GM23338 (cell line): Measurements from ENCODE around the gene NPIPB2. TPM values are rescaled to one million over a fixed set of nuclear protein-coding genes. Genes with fewer than 3 reads are reported as not detected.

ENCODE experiments used
- ATAC-seq: fragments of 200-7000 bp; cut with Tn5 transposase; 3 replicates; pipeline ENCODE4 v1.9.1; 2020
- DNase-seq: peaks from one replicate; pipeline ENCODE4 v3.0.0-alpha.2; 2015; ENCODE audit warnings: low spot score
- H2AFZ ChIP-seq: fragments of 200-600 bp; sonication (generic); 2 replicates; pipeline ENCODE4 v1.8.0; 2016; ENCODE audit warnings: antibody characterized with exemption, mild to moderate bottlenecking, moderate library complexity
- H3F3A ChIP-seq: fragments of 200-600 bp; sonication (generic); replicated peaks from 2 replicates; pipeline ENCODE4 v1.8.0; 2017; ENCODE audit warnings: antibody characterized with exemption, mixed run types, low read depth
- H3K27ac ChIP-seq: fragments of 200-600 bp; sonication (generic); 2 replicates; pipeline ENCODE4 v1.6.1; 2016; ENCODE audit warnings: low read depth
- H3K27me3 ChIP-seq: fragments of 200-600 bp; sonication (generic); 2 replicates; pipeline ENCODE4 v1.8.0; 2016; ENCODE audit warnings: mild to moderate bottlenecking, mixed run types, moderate library complexity; ENCODE audit not compliant: insufficient read depth
- H3K36me3 ChIP-seq: fragments of 200-600 bp; sonication (generic); 2 replicates; pipeline ENCODE4 v1.8.0; 2016; ENCODE audit warnings: mild to moderate bottlenecking; ENCODE audit not compliant: insufficient read depth
- H3K4me1 ChIP-seq: fragments of 200-600 bp; sonication (generic); 2 replicates; pipeline ENCODE4 v1.8.0; 2016; ENCODE audit warnings: mild to moderate bottlenecking, moderate library complexity; ENCODE audit not compliant: insufficient read depth
- H3K4me2 ChIP-seq: fragments of 200-600 bp; sonication (generic); 2 replicates; pipeline ENCODE4 v1.7.1; 2017; ENCODE audit warnings: mixed run types
- H3K4me3 ChIP-seq: fragments of 200-600 bp; sonication (generic); 2 replicates; pipeline ENCODE4 v1.6.1; 2016; ENCODE audit warnings: mixed run types
- H3K79me2 ChIP-seq: fragments of 200-600 bp; sonication (generic); replicated peaks from 2 replicates; pipeline ENCODE4 v1.8.0; 2017; ENCODE audit warnings: mild to moderate bottlenecking; ENCODE audit not compliant: insufficient read depth
- H3K9me2 ChIP-seq: fragments of 200-600 bp; sonication (generic); 2 replicates; pipeline ENCODE4 v1.8.0; 2017; ENCODE audit not compliant: insufficient read depth
- H4K20me1 ChIP-seq: fragments of 200-600 bp; sonication (generic); replicated peaks from 2 replicates; pipeline ENCODE4 v1.8.0; 2017; ENCODE audit warnings: mild to moderate bottlenecking; ENCODE audit not compliant: insufficient read depth
- H3K27ac Mint-ChIP-seq: 2 replicates; pipeline ENCODE4 v1.8.0; 2020; ENCODE audit warnings: inconsistent platforms, mild to moderate bottlenecking, moderate library complexity, mixed read lengths
- H3K27me3 Mint-ChIP-seq: 3 replicates; pipeline ENCODE4 v1.8.0; 2022; ENCODE audit warnings: low read depth, mild to moderate bottlenecking, moderate library complexity, mixed read lengths, inconsistent platforms; ENCODE audit not compliant: insufficient read depth, poor library complexity
- H3K36me3 Mint-ChIP-seq: 3 replicates; pipeline ENCODE4 v1.8.0; 2021; ENCODE audit warnings: low read depth, mild to moderate bottlenecking, inconsistent platforms, moderate library complexity, mixed read lengths
- H3K4me1 Mint-ChIP-seq: 3 replicates; pipeline ENCODE4 v1.8.0; 2020; ENCODE audit warnings: mild to moderate bottlenecking, inconsistent platforms, mixed read lengths
- H3K4me3 Mint-ChIP-seq: 3 replicates; pipeline ENCODE4 v1.8.0; 2021; ENCODE audit warnings: moderate library complexity, mild to moderate bottlenecking, inconsistent platforms, mixed read lengths
- H3K9me3 Mint-ChIP-seq: 3 replicates; pipeline ENCODE4 v1.8.0; 2020; ENCODE audit warnings: moderate library complexity, mild to moderate bottlenecking, inconsistent platforms, mixed read lengths
- CREB1 ChIP-seq: fragments of 250-450 bp; sonication (Bioruptor Pico); IDR thresholded peaks from 2 replicates; pipeline ENCODE4 v1.5.0; 2020; ENCODE audit warnings: low read depth, mild to moderate bottlenecking, moderate library complexity
- EZH2 ChIP-seq: fragments of 200-600 bp; sonication (generic); IDR thresholded peaks from one replicate; pipeline ENCODE4 v1.8.0; 2017; ENCODE audit warnings: antibody characterized with exemption, mild to moderate bottlenecking, low read depth; ENCODE audit not compliant: unreplicated experiment
- NANOG ChIP-seq: IDR thresholded peaks from 2 replicates; pipeline ENCODE4 v1.6.1; 2016; ENCODE audit warnings: antibody characterized with exemption, borderline replicate concordance
- POLR2AphosphoS5 ChIP-seq: IDR thresholded peaks from 2 replicates; pipeline ENCODE4 v1.6.1; 2016; ENCODE audit warnings: antibody characterized with exemption, low read depth
- STAT1 ChIP-seq: IDR thresholded peaks from one replicate; pipeline ENCODE4 v1.6.1; 2016; ENCODE audit warnings: antibody characterized with exemption; ENCODE audit not compliant: unreplicated experiment
- ZNF331 ChIP-seq: fragments of 250-450 bp; sonication (Bioruptor Pico); IDR thresholded peaks from 2 replicates; pipeline ENCODE4 v1.5.0; 2020; ENCODE audit warnings: low read depth, mild to moderate bottlenecking, moderate library complexity
- polyA plus RNA-seq: library from polyadenylated mRNA; unstranded; fragments of >200 nt; fragmentation: Nextera tagmentation; extraction: Ambion mirVana; gene quantifications from 2 replicates; pipeline ENCODE4 v1.2.1, GENCODE V29; 2016
- total RNA-seq: library from RNA; depleted of rRNA; stranded (reverse); fragments of >200 nt; shearing (Covaris generic); gene quantifications from 2 replicates; pipeline ENCODE4 v1.2.3, GENCODE V29; 2014
- TF ChIP-seq, protein P1 (sequence below): fragments of 250-450 bp; sonication (Bioruptor Pico); IDR thresholded peaks from 2 replicates; pipeline ENCODE4 v1.5.0; 2020; ENCODE audit warnings: mild to moderate bottlenecking, moderate library complexity

The NPIPB2 gene
- total and polyA plus RNA-seq, 2 experiments from 2014 or later: 1.0 to 6.8 TPM

DNA sequence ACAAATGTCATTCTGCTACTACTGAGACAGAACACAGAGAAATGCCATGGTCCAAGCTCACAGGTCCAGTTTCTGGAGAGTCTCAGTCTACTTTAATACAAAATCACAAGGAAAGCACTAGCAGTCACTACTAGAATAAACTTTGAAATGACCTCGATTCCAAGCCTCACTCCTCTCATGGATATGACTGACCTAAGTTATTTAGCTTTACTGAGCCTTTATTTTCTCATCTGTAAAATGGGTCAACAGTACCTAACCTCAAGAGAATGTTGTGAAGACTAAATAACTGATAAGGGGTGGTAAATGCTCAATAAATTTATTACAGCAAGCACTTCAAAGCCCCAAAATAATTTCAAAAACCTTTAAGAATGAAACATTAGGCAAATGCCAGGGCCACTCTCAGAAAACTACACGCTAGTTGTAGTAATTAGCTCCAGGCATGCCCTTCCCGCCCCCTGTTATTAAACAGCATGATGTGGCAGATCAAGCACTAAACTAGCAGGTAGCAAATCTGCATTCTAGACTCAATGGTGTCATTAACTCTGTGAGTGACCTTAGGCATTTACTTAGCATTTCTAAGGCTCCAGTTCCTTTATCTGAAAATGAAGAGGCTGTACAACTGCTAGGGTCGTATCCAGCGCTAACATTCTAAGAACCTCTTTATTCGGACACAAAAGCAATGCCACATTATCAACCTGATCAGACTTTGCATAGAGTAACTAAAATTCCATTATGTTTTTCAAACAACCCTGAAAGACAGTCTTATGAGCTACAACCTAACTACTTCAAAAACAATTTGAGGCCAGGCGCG, 34.5 kb downstream of the NPIPB2 start (continued):
- TF ChIP-seq NANOG: no peak
- TF ChIP-seq, protein P1, sequence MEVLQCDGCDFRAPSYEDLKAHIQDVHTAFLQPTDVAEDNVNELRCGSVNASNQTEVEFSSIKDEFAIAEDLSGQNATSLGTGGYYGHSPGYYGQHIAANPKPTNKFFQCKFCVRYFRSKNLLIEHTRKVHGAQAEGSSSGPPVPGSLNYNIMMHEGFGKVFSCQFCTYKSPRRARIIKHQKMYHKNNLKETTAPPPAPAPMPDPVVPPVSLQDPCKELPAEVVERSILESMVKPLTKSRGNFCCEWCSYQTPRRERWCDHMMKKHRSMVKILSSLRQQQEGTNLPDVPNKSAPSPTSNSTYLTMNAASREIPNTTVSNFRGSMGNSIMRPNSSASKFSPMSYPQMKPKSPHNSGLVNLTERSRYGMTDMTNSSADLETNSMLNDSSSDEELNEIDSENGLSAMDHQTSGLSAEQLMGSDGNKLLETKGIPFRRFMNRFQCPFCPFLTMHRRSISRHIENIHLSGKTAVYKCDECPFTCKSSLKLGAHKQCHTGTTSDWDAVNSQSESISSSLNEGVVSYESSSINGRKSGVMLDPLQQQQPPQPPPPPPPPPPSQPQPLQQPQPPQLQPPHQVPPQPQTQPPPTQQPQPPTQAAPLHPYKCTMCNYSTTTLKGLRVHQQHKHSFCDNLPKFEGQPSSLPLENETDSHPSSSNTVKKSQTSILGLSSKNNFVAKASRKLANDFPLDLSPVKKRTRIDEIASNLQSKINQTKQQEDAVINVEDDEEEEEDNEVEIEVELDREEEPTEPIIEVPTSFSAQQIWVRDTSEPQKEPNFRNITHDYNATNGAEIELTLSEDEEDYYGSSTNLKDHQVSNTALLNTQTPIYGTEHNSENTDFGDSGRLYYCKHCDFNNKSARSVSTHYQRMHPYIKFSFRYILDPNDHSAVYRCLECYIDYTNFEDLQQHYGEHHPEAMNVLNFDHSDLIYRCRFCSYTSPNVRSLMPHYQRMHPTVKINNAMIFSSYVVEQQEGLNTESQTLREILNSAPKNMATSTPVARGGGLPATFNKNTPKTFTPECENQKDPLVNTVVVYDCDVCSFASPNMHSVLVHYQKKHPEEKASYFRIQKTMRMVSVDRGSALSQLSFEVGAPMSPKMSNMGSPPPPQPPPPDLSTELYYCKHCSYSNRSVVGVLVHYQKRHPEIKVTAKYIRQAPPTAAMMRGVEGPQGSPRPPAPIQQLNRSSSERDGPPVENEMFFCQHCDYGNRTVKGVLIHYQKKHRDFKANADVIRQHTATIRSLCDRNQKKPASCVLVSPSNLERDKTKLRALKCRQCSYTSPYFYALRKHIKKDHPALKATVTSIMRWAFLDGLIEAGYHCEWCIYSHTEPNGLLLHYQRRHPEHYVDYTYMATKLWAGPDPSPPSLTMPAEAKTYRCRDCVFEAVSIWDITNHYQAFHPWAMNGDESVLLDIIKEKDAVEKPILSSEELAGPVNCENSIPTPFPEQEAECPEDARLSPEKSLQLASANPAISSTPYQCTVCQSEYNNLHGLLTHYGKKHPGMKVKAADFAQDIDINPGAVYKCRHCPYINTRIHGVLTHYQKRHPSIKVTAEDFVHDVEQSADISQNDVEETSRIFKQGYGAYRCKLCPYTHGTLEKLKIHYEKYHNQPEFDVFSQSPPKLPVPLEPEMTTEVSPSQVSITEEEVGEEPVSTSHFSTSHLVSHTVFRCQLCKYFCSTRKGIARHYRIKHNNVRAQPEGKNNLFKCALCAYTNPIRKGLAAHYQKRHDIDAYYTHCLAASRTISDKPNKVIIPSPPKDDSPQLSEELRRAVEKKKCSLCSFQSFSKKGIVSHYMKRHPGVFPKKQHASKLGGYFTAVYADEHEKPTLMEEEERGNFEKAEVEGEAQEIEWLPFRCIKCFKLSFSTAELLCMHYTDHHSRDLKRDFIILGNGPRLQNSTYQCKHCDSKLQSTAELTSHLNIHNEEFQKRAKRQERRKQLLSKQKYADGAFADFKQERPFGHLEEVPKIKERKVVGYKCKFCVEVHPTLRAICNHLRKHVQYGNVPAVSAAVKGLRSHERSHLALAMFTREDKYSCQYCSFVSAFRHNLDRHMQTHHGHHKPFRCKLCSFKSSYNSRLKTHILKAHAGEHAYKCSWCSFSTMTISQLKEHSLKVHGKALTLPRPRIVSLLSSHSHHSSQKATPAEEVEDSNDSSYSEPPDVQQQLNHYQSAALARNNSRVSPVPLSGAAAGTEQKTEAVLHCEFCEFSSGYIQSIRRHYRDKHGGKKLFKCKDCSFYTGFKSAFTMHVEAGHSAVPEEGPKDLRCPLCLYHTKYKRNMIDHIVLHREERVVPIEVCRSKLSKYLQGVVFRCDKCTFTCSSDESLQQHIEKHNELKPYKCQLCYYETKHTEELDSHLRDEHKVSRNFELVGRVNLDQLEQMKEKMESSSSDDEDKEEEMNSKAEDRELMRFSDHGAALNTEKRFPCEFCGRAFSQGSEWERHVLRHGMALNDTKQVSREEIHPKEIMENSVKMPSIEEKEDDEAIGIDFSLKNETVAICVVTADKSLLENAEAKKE: no peak
- no peak for TF ChIP-seq ZNF331 (CRISPR knock-in tag)
- no peak for TF ChIP-seq CREB1 (CRISPR knock-in tag)

DNA sequence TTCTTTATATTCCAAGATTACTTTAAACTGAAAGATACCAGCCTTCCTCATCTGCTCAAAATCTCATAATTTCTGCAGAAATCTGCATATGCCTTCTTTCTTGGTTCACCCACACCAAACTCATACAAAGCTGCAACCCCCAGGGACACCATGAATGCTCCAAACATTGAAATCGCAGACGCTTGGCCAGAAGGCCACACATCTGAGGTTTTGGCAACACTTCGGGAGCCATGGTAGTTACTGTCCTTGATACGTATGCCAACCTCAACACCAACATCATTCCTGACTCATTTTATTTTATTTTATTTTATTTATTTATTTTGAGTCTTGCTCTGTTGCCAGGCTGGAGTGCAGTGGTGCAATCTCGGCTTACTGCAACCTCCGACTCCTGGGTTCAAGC, 37.9 kb downstream of the NPIPB2 start:
- no peaks in the 10 kb centered on the region for H3K9me3 Mint-ChIP-seq
- Histone ChIP-seq H3K27ac (no peak overlapping the region), H3K27me3 (no peaks in the 10 kb centered on the region), H3K36me3 (no peaks in the 10 kb centered on the region), H3K4me3 (no peak overlapping the region), H4K20me1 (peaks cover 66% of the 10 kb centered on the region), H3K4me1 (no peaks in the 10 kb centered on the region), H3K9me2 (no peaks in the 10 kb centered on the region), H2AFZ (no peak overlapping the region), H3K4me2 (no peak overlapping the region), H3F3A (no peaks in the 10 kb centered on the region), H3K79me2 (peaks cover 100% of the 10 kb centered on the region)
- ATAC-seq (no peak), DNase-seq (no peak)
- no peak overlapping the region for H3K27ac Mint-ChIP-seq
- no peak overlapping the region for H3K4me3 Mint-ChIP-seq
- H3K4me1 Mint-ChIP-seq: peaks cover 2% of the 10 kb centered on the region; the same call in 1 of the 3 replicates
- peaks cover 2% of the 10 kb centered on the region for H3K27me3 Mint-ChIP-seq
- TF ChIP-seq EZH2: no peak
- TF ChIP-seq STAT1: no peak
- TF ChIP-seq POLR2AphosphoS5: no peak
- H3K36me3 Mint-ChIP-seq: peaks cover 24% of the 10 kb centered on the region; the same call in 2 of the 3 replicates
